ENCODE data around the gene ARIH2.
A peak's percentile ranks its signal among the peaks of the same experiment; 100 is the strongest.

DNA sequence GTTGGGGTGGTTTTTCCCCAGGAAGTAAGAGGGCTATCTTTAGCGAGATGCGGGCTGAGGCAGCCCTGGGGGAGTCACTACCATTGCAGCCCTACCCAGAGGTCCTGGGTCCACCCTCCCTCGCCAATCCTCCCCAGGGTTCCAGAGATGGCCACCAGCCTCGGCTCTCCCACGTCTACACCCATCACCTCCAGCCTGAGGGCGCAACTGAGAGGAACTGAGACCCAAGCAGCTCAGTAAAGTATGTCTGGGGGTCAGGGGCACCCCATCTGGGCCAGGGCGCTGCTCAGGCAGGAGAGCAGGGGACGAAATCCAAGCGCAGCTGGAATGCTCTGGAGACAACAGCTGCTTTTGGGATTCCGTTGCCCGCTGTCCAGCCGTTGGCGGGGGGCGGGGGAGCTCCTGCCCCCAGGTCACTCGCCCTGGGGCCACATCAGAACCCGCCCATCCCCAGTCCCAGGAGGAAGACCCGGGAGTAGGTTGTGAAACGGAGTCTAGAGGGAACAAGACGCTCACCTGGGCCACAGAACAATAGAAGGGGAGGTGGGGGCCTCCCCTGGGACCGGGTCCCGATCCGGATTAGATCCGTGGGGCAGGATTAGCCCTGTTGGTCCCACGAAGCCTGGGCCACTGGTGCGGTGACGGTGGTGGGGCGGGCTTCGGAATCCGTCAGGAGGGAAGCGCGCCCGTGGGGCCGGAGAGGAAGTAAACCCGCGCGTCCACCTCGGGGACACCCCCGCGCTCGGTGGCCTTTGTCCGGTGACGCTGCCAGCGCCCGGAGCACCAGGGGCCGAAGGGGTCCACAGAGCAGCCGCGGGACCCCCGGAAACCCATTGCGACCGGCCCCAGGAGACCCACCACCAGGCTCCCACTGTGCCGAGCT, 101.9 kb downstream of the ARIH2 start:
- TF ChIP-seq CTCF (IDR thresholded peaks at IDR 0.05; ENCODE audit: low read depth, low read length) (peak; percentile 12; the same call in 1 of the 2 replicates), EZH2phosphoT487 (IDR thresholded peaks at IDR 0.05; ENCODE audit: low read depth) (no peak)
